Measurements from ENCODE around the gene KCNV2.

- TF ChIP-seq, protein P1, sequence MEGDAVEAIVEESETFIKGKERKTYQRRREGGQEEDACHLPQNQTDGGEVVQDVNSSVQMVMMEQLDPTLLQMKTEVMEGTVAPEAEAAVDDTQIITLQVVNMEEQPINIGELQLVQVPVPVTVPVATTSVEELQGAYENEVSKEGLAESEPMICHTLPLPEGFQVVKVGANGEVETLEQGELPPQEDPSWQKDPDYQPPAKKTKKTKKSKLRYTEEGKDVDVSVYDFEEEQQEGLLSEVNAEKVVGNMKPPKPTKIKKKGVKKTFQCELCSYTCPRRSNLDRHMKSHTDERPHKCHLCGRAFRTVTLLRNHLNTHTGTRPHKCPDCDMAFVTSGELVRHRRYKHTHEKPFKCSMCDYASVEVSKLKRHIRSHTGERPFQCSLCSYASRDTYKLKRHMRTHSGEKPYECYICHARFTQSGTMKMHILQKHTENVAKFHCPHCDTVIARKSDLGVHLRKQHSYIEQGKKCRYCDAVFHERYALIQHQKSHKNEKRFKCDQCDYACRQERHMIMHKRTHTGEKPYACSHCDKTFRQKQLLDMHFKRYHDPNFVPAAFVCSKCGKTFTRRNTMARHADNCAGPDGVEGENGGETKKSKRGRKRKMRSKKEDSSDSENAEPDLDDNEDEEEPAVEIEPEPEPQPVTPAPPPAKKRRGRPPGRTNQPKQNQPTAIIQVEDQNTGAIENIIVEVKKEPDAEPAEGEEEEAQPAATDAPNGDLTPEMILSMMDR (IDR thresholded peaks at IDR 0.05; ENCODE audit: insufficient read depth, low read length, poor library complexity, severe bottlenecking) = no peak
- TF ChIP-seq EZH2phosphoT487 (conservative IDR thresholded peaks at IDR 0.05; ENCODE audit: low read length) = no peak
These were observed 54.4 kb downstream of the KCNV2 start for GRCh38 chr9:2771661-2772060.

Measured in SU-DHL-6 (cell line).